DOHH2 (cell line): ENCODE data around the gene MAPK8IP1.

Experiments used
- H3F3A ChIP-seq: fragments of 200-600 bp; sonication (generic), shearing (Covaris generic); 2 replicates; pipeline ENCODE4 v1.6.0; 2016; ENCODE audit warnings: antibody characterized with exemption, mild to moderate bottlenecking; ENCODE audit not compliant: control insufficient read depth, insufficient read depth
- H3K27ac ChIP-seq: fragments of 200-600 bp; sonication (generic); 2 replicates; pipeline ENCODE4 v1.5.1; 2014; ENCODE audit warnings: low read depth, mild to moderate bottlenecking, low read length, moderate library complexity
- H3K27me3 ChIP-seq: fragments of 200-600 bp; sonication (generic); 2 replicates; pipeline ENCODE4 v1.6.1; 2014; ENCODE audit warnings: mild to moderate bottlenecking, low read length, mixed read lengths; ENCODE audit not compliant: control insufficient read depth
- H3K36me3 ChIP-seq: fragments of 200-600 bp; sonication (generic); 2 replicates; pipeline ENCODE4 v1.6.1; 2014; ENCODE audit warnings: mild to moderate bottlenecking, low read length, moderate library complexity, mixed read lengths; ENCODE audit not compliant: control insufficient read depth
- H3K4me1 ChIP-seq: fragments of 200-600 bp; sonication (generic); 2 replicates; pipeline ENCODE4 v1.6.1; 2014; ENCODE audit warnings: mild to moderate bottlenecking, low read length, mixed read lengths; ENCODE audit not compliant: control insufficient read depth
- H3K4me2 ChIP-seq: fragments of 200-600 bp; sonication (generic); 2 replicates; pipeline ENCODE4 v1.6.0; 2014; ENCODE audit warnings: mild to moderate bottlenecking, low read length, moderate library complexity
- H3K4me3 ChIP-seq: fragments of 200-600 bp; sonication (generic); 2 replicates; pipeline ENCODE4 v1.5.1; 2014; ENCODE audit warnings: mild to moderate bottlenecking, low read length, mixed read lengths
- H3K79me2 ChIP-seq: fragments of 200-600 bp; sonication (generic); 2 replicates; pipeline ENCODE4 v1.6.1; 2014; ENCODE audit warnings: mild to moderate bottlenecking, low read length, mixed read lengths; ENCODE audit not compliant: control insufficient read depth
- H3K9me2 ChIP-seq: fragments of 200-600 bp; sonication (generic); replicated peaks from 2 replicates; pipeline ENCODE4 v1.6.1; 2014; ENCODE audit warnings: mild to moderate bottlenecking, low read length, mixed read lengths; ENCODE audit not compliant: control insufficient read depth
- H3K9me3 ChIP-seq: fragments of 200-600 bp; sonication (generic); 2 replicates; pipeline ENCODE4 v1.6.1; 2014; ENCODE audit warnings: antibody characterized with exemption, low read length, mixed read lengths; ENCODE audit not compliant: control insufficient read depth, insufficient read depth
- H4K20me1 ChIP-seq: fragments of 200-600 bp; sonication (generic); 2 replicates; pipeline ENCODE4 v1.6.0; 2014; ENCODE audit warnings: low read depth, mild to moderate bottlenecking, antibody characterized with exemption, low read length, moderate library complexity; ENCODE audit not compliant: control insufficient read depth, insufficient read depth
- EZH2phosphoT487 ChIP-seq: fragments of 200-600 bp; sonication (generic); IDR thresholded peaks from 2 replicates; pipeline ENCODE4 v1.6.1; 2017; ENCODE audit warnings: borderline replicate concordance, mild to moderate bottlenecking, antibody characterized with exemption, low read length, moderate library complexity, mixed read lengths
- TF ChIP-seq, protein P1 (sequence below): fragments of 200-600 bp; sonication (generic); IDR thresholded peaks from one replicate; pipeline ENCODE4 v1.5.1; 2014; ENCODE audit warnings: antibody characterized with exemption, mild to moderate bottlenecking, low read depth, low read length; ENCODE audit not compliant: poor library complexity, severe bottlenecking

The MAPK8IP1 gene

DNA sequence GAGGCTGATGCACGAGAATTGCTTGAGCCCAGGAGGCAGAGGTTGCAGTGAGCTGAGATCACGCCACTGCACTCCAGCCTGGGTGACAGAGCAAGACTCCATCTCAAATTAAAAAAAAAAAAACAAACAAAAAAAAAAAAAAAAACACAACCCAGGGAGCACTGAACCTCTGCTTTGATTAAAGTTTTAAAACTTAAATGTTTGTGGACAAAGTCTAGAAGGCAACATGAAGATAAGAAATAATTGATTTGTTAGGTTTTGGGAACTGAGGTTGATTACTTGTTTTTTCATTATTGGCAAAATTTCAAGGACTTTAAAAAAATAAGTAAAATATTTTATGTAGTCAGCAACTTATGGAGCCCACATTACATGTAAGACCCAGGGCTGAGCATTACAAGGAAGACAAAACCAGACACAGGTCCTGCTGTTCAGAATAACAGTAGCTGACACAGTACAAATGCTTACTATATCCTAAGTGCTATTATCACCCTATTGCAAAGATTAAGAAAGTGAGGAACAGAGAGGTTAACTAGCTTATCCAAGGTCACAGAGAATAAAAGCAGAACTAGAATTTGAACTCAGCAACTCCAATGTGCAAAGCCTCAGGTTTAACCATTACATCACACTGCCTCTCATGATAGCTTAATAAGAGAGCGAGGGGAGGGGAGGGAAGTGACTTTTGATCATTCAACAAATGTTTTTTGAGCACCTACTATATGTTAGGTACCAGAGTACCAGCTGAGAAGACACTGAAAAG is 40.5 kb upstream of the MAPK8IP1 start:
- Histone ChIP-seq H3K79me2 (peaks cover 26% of the 10 kb centered on the region), H3K9me3 (no peaks in the 10 kb centered on the region), H3K4me2 (no peak overlapping the region), H3F3A (no peaks in the 10 kb centered on the region), H3K4me1 (peaks cover 25% of the 10 kb centered on the region), H3K27me3 (peaks cover 7% of the 10 kb centered on the region), H3K4me3 (no peak overlapping the region), H3K9me2 (no peaks in the 10 kb centered on the region), H4K20me1 (peaks cover 8% of the 10 kb centered on the region; the same call in 1 of the 2 replicates), H3K27ac (no peak overlapping the region), H3K36me3 (no peaks in the 10 kb centered on the region; the same call in 1 of the 2 replicates)
- TF ChIP-seq, protein P1, sequence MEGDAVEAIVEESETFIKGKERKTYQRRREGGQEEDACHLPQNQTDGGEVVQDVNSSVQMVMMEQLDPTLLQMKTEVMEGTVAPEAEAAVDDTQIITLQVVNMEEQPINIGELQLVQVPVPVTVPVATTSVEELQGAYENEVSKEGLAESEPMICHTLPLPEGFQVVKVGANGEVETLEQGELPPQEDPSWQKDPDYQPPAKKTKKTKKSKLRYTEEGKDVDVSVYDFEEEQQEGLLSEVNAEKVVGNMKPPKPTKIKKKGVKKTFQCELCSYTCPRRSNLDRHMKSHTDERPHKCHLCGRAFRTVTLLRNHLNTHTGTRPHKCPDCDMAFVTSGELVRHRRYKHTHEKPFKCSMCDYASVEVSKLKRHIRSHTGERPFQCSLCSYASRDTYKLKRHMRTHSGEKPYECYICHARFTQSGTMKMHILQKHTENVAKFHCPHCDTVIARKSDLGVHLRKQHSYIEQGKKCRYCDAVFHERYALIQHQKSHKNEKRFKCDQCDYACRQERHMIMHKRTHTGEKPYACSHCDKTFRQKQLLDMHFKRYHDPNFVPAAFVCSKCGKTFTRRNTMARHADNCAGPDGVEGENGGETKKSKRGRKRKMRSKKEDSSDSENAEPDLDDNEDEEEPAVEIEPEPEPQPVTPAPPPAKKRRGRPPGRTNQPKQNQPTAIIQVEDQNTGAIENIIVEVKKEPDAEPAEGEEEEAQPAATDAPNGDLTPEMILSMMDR = no peak
- TF ChIP-seq EZH2phosphoT487 = no peak

DNA sequence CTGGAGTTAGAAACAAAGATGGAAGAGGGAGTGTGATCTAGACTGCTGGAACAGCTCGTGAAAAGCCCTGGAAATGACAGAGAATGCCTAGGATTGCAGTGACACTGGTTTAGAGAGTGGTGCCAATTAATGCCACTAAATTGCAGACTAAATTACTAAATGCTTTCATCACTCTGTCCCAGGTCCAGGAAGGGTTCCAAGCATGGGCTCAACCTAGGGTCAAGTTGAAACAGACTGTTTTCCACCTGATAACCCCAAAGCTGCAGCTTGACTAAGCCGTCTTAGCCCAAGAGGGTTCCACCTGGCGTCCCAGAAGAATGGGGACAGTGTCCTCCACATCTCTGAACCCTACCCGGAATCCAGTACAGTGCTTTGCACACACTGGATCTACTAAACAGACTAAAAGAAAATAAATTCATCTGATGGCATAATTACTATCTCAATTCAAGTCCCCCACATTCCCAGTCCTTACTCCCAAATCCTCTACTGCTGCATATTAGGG is 39.2 kb upstream of the MAPK8IP1 start:
- Histone ChIP-seq H3F3A (no peaks in the 10 kb centered on the region), H3K9me2 (no peaks in the 10 kb centered on the region), H3K27ac (no peak overlapping the region), H3K27me3 (peaks cover 7% of the 10 kb centered on the region), H3K79me2 (peaks cover 38% of the 10 kb centered on the region), H3K4me1 (peaks cover 30% of the 10 kb centered on the region), H3K9me3 (no peaks in the 10 kb centered on the region), H3K36me3 (no peaks in the 10 kb centered on the region; the same call in 1 of the 2 replicates), H4K20me1 (peaks cover 15% of the 10 kb centered on the region), H3K4me2 (no peak overlapping the region), H3K4me3 (no peak overlapping the region)
- TF ChIP-seq, protein P1 = no peak
- TF ChIP-seq EZH2phosphoT487 = no peak

DNA sequence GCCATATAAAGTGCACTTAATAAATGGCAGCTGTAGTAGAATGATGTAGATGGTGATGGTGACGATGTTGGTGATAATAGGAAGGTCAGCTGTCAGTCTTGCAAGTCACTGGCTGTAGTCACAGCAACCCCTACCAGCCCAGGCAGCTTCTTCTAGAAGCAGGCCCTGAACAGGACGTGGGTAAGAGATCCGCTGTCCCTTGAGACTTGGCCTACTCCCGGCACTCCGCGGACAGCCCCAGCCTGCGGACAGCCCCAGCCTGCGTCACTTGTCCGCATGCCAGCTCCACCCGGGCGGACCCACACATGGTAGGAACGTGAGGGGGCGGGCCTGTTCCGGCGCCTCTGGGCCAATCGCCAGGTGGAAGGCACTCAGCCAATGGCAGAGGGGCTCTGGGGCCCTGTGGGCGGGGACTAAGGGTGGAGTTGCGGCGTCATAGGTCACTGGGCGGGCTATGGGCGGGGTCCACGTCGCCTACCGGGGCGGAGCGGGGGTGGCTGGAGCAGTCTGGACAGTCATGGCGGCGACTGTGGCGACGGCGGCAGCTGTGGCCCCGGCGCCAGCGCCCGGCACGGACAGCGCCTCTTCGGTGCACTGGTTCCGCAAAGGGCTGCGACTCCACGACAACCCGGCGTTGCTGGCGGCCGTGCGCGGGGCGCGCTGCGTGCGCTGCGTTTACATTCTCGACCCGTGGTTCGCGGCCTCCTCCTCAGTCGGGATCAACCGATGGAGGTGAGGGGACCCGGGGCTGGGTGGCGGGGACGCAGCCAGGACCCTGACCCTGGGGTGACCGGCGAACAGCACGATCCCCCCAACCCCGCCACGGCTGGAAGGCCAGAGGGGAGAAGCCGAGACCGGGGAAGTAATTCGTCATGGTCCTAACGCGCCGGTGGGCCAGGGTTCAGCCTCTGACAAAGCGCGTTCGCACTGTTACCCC is 38.2 kb upstream of the MAPK8IP1 start, which contains the start of gene CRY2:
CRY2 (plus strand) TSS at position 502 of the 937 bp plus-strand sequence; CDS start at position 518, 16 bp downstream.
- no peak within 1 kb of the TSS for H3K27ac ChIP-seq
- no peaks in the 10 kb centered on the region for H3K9me3 ChIP-seq
- peaks cover 37% of the 10 kb centered on the region for H3K4me1 ChIP-seq
- H3F3A ChIP-seq = no peaks in the 10 kb centered on the region
- peaks cover 46% of the 10 kb centered on the region for H3K79me2 ChIP-seq
- peaks cover 4% of the 10 kb centered on the region; the same call in 1 of the 2 replicates for H3K27me3 ChIP-seq
- no peaks in the 10 kb centered on the region; the same call in 1 of the 2 replicates for H3K36me3 ChIP-seq
- H3K9me2 ChIP-seq = no peaks in the 10 kb centered on the region
- H3K4me2 ChIP-seq = peak within 1 kb of the TSS; percentile 85
- TF ChIP-seq, protein P1 = no peak
- TF ChIP-seq EZH2phosphoT487 = no peak
- H4K20me1 ChIP-seq = peaks cover 20% of the 10 kb centered on the region
- peak within 1 kb of the TSS; percentile 87 for H3K4me3 ChIP-seq
